SK-N-SH treated with all-trans-retinoic acid at 6 μM for 48 hours (cell line): ENCODE data around the gene SLC4A4.

Source experiments
- ATAC-seq: fragments of 200-7000 bp; cut with Tn5 transposase; 3 replicates; pipeline ENCODE4 v1.9.1; 2020; ENCODE audit warnings: mild to moderate bottlenecking, moderate library complexity
- BACH2 ChIP-seq: fragments of 250-450 bp; sonication (Bioruptor Pico); IDR thresholded peaks from 2 replicates; pipeline ENCODE4 v1.9.0; 2021; ENCODE audit warnings: mild to moderate bottlenecking, borderline replicate concordance
- ESRRG ChIP-seq: fragments of 250-450 bp; sonication (Bioruptor Pico); IDR thresholded peaks from 2 replicates; pipeline ENCODE4 v1.6.1; 2021; ENCODE audit warnings: mild to moderate bottlenecking
- GLIS3 ChIP-seq: fragments of 250-450 bp; sonication (Bioruptor Pico); IDR thresholded peaks from 2 replicates; pipeline ENCODE4 v1.5.0; 2020; ENCODE audit warnings: mild to moderate bottlenecking, moderate library complexity
- ISL1 ChIP-seq: fragments of 250-450 bp; sonication (Bioruptor Pico); IDR thresholded peaks from 2 replicates; pipeline ENCODE4 v2.1.2; 2022; ENCODE audit warnings: mild to moderate bottlenecking, moderate library complexity
- OSR1 ChIP-seq: fragments of 250-450 bp; sonication (Bioruptor Pico); IDR thresholded peaks from 2 replicates; pipeline ENCODE4 v1.8.0; 2022; ENCODE audit warnings: moderate library complexity, mild to moderate bottlenecking, inconsistent platforms
- PATZ1 ChIP-seq: fragments of 250-450 bp; sonication (Bioruptor Pico); IDR thresholded peaks from 2 replicates; pipeline ENCODE4 v1.8.0; 2020; ENCODE audit warnings: mild to moderate bottlenecking, moderate library complexity, borderline replicate concordance
- PPARA ChIP-seq: fragments of 250-450 bp; sonication (Bioruptor Pico); IDR thresholded peaks from 2 replicates; pipeline ENCODE4 v1.5.0; 2020; ENCODE audit warnings: mild to moderate bottlenecking, borderline replicate concordance
- SNAI2 ChIP-seq: fragments of 250-450 bp; sonication (Bioruptor Pico); IDR thresholded peaks from 2 replicates; pipeline ENCODE4 v1.5.0; 2020; ENCODE audit warnings: mild to moderate bottlenecking, moderate library complexity
- TCF4 ChIP-seq: fragments of 250-450 bp; sonication (Bioruptor Pico); IDR thresholded peaks from 2 replicates; pipeline ENCODE4 v1.8.0; 2021; ENCODE audit warnings: mild to moderate bottlenecking, moderate library complexity, borderline replicate concordance
- TSHZ2 ChIP-seq: fragments of 250-450 bp; sonication (Bioruptor Pico); IDR thresholded peaks from 2 replicates; pipeline ENCODE4 v1.5.0; 2020; ENCODE audit warnings: mild to moderate bottlenecking, moderate library complexity
- ZFP30 ChIP-seq: fragments of 450-650 bp; formaldehyde crosslinking; IDR thresholded peaks from 2 replicates; pipeline ENCODE4 v1.5.0; 2022; ENCODE audit warnings: mild to moderate bottlenecking, moderate library complexity
- ZNF565 ChIP-seq: fragments of 450-650 bp; formaldehyde crosslinking; conservative IDR thresholded peaks from 2 replicates; pipeline ENCODE4 v1.5.0; 2020; ENCODE audit warnings: low read depth, mild to moderate bottlenecking, moderate library complexity
- ZNF70 ChIP-seq: fragments of 450-650 bp; formaldehyde crosslinking; IDR thresholded peaks from 2 replicates; pipeline ENCODE4 v1.5.0; 2020; ENCODE audit warnings: mild to moderate bottlenecking, moderate library complexity
- ZNF8 ChIP-seq: fragments of 450-650 bp; formaldehyde crosslinking; IDR thresholded peaks from 2 replicates; pipeline ENCODE4 v1.5.0; 2020; ENCODE audit warnings: mild to moderate bottlenecking, moderate library complexity
- TF ChIP-seq, protein P1 (sequence below): fragments of 250-450 bp; sonication (Bioruptor Pico); IDR thresholded peaks from 2 replicates; pipeline ENCODE4 v1.5.1; 2020; ENCODE audit warnings: low read depth, mild to moderate bottlenecking, moderate library complexity
- TF ChIP-seq, protein P2 (sequence below): fragments of 250-450 bp; sonication (Bioruptor Pico); IDR thresholded peaks from 2 replicates; pipeline ENCODE4 v1.5.1; 2021; ENCODE audit warnings: mild to moderate bottlenecking, moderate library complexity

SLC4A4 gene

GRCh38 chr4:71593311-71593710, 254.5 kb downstream of the SLC4A4 start (continued):
- TF ChIP-seq, protein P1, sequence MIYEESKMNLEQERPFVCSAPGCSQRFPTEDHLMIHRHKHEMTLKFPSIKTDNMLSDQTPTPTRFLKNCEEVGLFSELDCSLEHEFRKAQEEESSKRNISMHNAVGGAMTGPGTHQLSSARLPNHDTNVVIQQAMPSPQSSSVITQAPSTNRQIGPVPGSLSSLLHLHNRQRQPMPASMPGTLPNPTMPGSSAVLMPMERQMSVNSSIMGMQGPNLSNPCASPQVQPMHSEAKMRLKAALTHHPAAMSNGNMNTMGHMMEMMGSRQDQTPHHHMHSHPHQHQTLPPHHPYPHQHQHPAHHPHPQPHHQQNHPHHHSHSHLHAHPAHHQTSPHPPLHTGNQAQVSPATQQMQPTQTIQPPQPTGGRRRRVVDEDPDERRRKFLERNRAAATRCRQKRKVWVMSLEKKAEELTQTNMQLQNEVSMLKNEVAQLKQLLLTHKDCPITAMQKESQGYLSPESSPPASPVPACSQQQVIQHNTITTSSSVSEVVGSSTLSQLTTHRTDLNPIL (CRISPR knock-in tag), result no peak
- no peak for TF ChIP-seq ESRRG
- TF ChIP-seq ZFP30, result no peak
- TF ChIP-seq, protein P2, sequence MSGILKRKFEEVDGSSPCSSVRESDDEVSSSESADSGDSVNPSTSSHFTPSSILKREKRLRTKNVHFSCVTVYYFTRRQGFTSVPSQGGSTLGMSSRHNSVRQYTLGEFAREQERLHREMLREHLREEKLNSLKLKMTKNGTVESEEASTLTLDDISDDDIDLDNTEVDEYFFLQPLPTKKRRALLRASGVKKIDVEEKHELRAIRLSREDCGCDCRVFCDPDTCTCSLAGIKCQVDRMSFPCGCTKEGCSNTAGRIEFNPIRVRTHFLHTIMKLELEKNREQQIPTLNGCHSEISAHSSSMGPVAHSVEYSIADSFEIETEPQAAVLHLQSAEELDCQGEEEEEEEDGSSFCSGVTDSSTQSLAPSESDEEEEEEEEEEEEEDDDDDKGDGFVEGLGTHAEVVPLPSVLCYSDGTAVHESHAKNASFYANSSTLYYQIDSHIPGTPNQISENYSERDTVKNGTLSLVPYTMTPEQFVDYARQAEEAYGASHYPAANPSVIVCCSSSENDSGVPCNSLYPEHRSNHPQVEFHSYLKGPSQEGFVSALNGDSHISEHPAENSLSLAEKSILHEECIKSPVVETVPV, result no peak
- no peak for TF ChIP-seq ISL1 (CRISPR knock-in tag)
- no peak for TF ChIP-seq TSHZ2 (CRISPR knock-in tag)

GRCh38 chr4:71595576-71596108, 256.8 kb downstream of the SLC4A4 start:
- no peak for ATAC-seq
- TF ChIP-seq TCF4 (no peak), OSR1 (no peak), TSHZ2 (CRISPR knock-in tag) (no peak)

DNA sequence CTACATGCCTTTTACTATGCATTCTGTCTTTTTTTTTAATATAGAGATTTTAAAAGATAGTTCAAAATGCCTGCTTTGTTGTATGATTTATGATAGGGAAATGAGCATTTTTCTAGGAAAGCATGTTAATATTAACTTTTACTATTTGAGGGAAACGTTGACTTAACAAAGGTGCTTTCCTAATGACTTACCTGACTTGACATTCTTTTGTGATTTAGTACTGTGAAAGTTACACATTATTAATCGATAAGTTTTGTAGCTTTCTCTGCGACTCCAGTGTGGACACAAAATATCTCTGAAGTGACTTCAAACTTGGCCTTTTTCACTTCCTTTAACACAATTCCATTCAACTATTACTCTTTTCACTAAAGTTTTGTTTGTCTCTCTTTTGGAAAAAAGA, 260.8 kb downstream of the SLC4A4 start:
- TF ChIP-seq ZNF8 (CRISPR knock-in tag), result no peak
- no peak for TF ChIP-seq PPARA
- TF ChIP-seq ZNF565 (CRISPR knock-in tag), result no peak
- no peak for ATAC-seq

DNA sequence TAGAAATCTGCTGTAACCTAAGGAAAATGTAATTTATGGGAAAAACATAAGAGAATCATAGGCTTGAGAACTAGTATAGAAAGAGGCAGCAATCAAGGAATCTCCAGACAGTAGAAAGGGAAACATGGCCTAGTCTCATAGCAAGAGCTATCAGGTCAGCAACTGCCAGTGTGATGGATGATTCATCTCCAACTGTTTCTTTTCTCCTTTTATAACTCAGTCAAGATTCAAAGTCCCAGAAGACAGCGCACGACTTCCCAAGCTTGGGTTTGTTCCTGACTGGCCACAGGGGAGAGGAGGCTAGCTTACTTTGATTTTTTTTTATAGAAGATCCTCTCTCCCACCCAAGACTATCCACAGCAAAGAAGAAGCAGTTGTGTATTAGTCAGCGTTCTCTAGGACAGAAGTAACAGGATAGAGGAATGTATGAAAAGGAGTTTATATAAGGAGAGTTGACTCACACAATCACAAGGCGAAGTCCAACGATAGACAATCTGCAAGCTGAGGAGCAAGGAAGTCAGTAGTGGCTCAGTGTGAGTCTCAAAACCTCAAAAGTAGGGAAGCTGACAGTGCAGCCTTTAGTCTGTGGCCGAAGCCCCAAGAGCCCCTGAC, 263.6 kb downstream of the SLC4A4 start:
- no peak for ATAC-seq

More for the DNA sequence above, 263.6 kb downstream of the SLC4A4 start:
- no peak for TF ChIP-seq ZNF8 (CRISPR knock-in tag)
- no peak for TF ChIP-seq TCF4
- TF ChIP-seq PATZ1 (CRISPR knock-in tag), result no peak
- TF ChIP-seq, protein P1 (CRISPR knock-in tag), result no peak
- no peak for TF ChIP-seq BACH2
- TF ChIP-seq OSR1, result no peak
- no peak for TF ChIP-seq SNAI2 (CRISPR knock-in tag)
- no peak for TF ChIP-seq TSHZ2 (CRISPR knock-in tag)
- TF ChIP-seq GLIS3 (CRISPR knock-in tag), result no peak
- TF ChIP-seq ZNF70 (CRISPR knock-in tag), result no peak
- TF ChIP-seq ZFP30, result no peak
- TF ChIP-seq, all 23 proteins: peak for 0
